Suprapubic skin (tissue), 4 donors: ENCODE results near the gene NTN4. TPM values are rescaled to one million over a fixed set of nuclear protein-coding genes. Genes with fewer than 3 reads are reported as not detected.

ENCODE experiments used
- DNase-seq, 2 donors: peaks; one replicate each; pipeline ENCODE4 v3.0.0-alpha.2; 2019; ENCODE audit warnings: low spot score in 2 of 2
- H3K27ac ChIP-seq: fragments of 200-600 bp; sonication (generic); one replicate; pipeline ENCODE4 v1.5.1; 2019
- H3K27me3 ChIP-seq: fragments of 200-600 bp; sonication (generic); one replicate; pipeline ENCODE4 v1.5.1; 2019
- H3K36me3 ChIP-seq: fragments of 200-600 bp; sonication (generic); one replicate; pipeline ENCODE4 v1.5.1; 2019
- H3K4me1 ChIP-seq: fragments of 200-600 bp; sonication (generic); one replicate; pipeline ENCODE4 v1.5.1; 2019
- H3K4me3 ChIP-seq: fragments of 200-600 bp; sonication (generic); one replicate; pipeline ENCODE4 v1.5.1; 2019; ENCODE audit warnings: mild to moderate bottlenecking
- H3K9me3 ChIP-seq: fragments of 200-600 bp; sonication (generic); one replicate; pipeline ENCODE4 v1.5.1; 2019
- CTCF ChIP-seq, 2 donors: fragments of 200-600 bp in 1 of 2; fragments of 450-650 bp in 1 of 2; sonication (generic) in 1 of 2; IDR thresholded peaks; one replicate each; pipeline ENCODE4 v1.5.1; 2016 to 2019; ENCODE audit warnings: antibody characterized with exemption in 2 of 2, mild to moderate bottlenecking in 1 of 2, moderate library complexity in 1 of 2
- EP300 ChIP-seq: sonication (generic); formaldehyde crosslinking; IDR thresholded peaks from one replicate; pipeline ENCODE4 v1.6.1; 2017; ENCODE audit warnings: antibody characterized with exemption
- POLR2A ChIP-seq, 2 donors: fragments of 450-650 bp; IDR thresholded peaks; one replicate each; pipeline ENCODE4 v1.6.1; 2017; ENCODE audit warnings: antibody characterized with exemption in 2 of 2, mild to moderate bottlenecking in 2 of 2, moderate library complexity in 2 of 2
- POLR2AphosphoS5 ChIP-seq, 3 donors: sonication (generic); formaldehyde crosslinking; IDR thresholded peaks; one replicate each; pipeline ENCODE4 v1.6.1; 2017; ENCODE audit warnings: antibody characterized with exemption in 3 of 3
- WGBS: methylation state at CpG from one replicate; pipeline ENCODE4 v1.1.5; 2018; 5-methylcytosine and 5-hydroxymethylcytosine counted together
- total RNA-seq, 4 donors: library from RNA; depleted of rRNA; stranded (reverse); fragments of >200 nt; gene quantifications; one replicate each; pipeline ENCODE4 v1.1.0, GENCODE V29; 2016

Gene NTN4
- total RNA-seq, 4 donors from 2014 or later: 7.2 to 18.7 (median 13.0) TPM

DNA sequence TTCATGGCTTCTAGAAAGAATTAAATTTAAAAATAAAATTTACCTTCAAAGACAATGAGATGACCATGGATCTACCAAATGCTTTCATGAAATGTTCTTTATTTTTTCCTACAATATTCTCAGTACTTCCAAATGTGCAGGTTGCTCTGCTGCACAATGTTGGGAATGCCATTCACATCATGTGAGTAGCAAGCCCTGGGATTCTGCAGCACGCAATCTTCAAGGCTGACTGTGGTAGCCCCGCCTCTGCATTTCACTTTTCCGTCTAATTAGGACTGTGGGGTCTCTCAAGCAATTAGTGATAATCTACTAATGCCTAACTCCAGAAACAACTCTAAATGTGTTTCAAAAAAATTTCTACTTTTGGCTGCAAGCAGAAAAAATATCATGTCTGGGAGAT is 13.7 kb upstream of the NTN4 start:
- H3K27me3 ChIP-seq: no peaks in the 10 kb centered on the region
- no peak overlapping the region for H3K4me3 ChIP-seq
- no peak for DNase-seq
- no peak overlapping the region for H3K27ac ChIP-seq
- H3K4me1 ChIP-seq: peaks cover 5% of the 10 kb centered on the region
- no peaks in the 10 kb centered on the region for H3K36me3 ChIP-seq
- WGBS: 65% methylated on average over 3 of the region's 3 CpGs
- no peak for TF ChIP-seq CTCF (IDR thresholded peaks at IDR 0.05)
- no peak for TF ChIP-seq EP300
- TF ChIP-seq POLR2A (IDR thresholded peaks at IDR 0.05): no peak
- no peak for TF ChIP-seq POLR2AphosphoS5 (IDR thresholded peaks at IDR 0.05)
- H3K9me3 ChIP-seq: no peaks in the 10 kb centered on the region

DNA sequence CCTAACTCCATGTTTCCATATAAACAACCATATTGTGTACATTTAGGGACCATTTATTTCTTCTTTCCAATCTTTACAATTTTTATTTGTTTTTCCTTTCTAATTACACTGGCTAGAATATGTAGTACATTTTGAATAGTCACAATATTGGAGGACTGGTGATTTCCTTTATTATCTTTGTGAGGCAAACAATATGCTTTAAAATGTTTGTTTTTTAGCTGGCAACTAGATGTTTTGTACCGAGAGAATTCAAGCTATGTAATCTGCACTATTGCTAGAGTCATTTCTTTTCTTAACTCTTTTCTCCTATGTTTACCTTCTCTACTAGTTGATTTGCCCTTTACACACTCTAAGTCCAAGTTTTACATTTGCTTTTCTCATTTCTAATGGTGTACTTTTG is 13.3 kb upstream of the NTN4 start:
- 79% methylated on average over 1 of the region's 1 CpG for WGBS
- TF ChIP-seq POLR2AphosphoS5 (IDR thresholded peaks at IDR 0.05) (no peak), EP300 (no peak), CTCF (IDR thresholded peaks at IDR 0.05) (no peak), POLR2A (IDR thresholded peaks at IDR 0.05) (no peak)
- Histone ChIP-seq H3K27ac (no peak overlapping the region), H3K9me3 (no peaks in the 10 kb centered on the region), H3K4me3 (no peak overlapping the region), H3K36me3 (no peaks in the 10 kb centered on the region), H3K27me3 (no peaks in the 10 kb centered on the region), H3K4me1 (peaks cover 5% of the 10 kb centered on the region)
- no peak for DNase-seq

- no peak for DNase-seq
- no peaks in the 10 kb centered on the region for H3K27me3 ChIP-seq
- WGBS: 53% methylated on average over 5 of the region's 5 CpGs
- no peak overlapping the region for H3K4me3 ChIP-seq
- TF ChIP-seq EP300 (no peak), CTCF (IDR thresholded peaks at IDR 0.05) (no peak), POLR2AphosphoS5 (IDR thresholded peaks at IDR 0.05) (no peak)
- no peaks in the 10 kb centered on the region for H3K36me3 ChIP-seq
- H3K9me3 ChIP-seq: no peaks in the 10 kb centered on the region
- no peak overlapping the region for H3K27ac ChIP-seq
- peaks cover 5% of the 10 kb centered on the region for H3K4me1 ChIP-seq
These were observed 12.1 kb upstream of the NTN4 start for GRCh38 chr12:95802482-95803270.

GRCh38 chr12:95796982-95797289 is 6.4 kb upstream of the NTN4 start:
- WGBS: 75% methylated on average over 2 of the region's 2 CpGs
- DNase-seq: no peak
- Histone ChIP-seq H3K36me3 (no peaks in the 10 kb centered on the region), H3K9me3 (no peaks in the 10 kb centered on the region), H3K4me3 (no peak overlapping the region), H3K4me1 (peaks cover 3% of the 10 kb centered on the region), H3K27me3 (no peaks in the 10 kb centered on the region), H3K27ac (no peak overlapping the region)
- TF ChIP-seq CTCF (IDR thresholded peaks at IDR 0.05): no peak
- TF ChIP-seq POLR2A (IDR thresholded peaks at IDR 0.05): no peak
- TF ChIP-seq EP300: no peak
- TF ChIP-seq POLR2AphosphoS5 (IDR thresholded peaks at IDR 0.05): no peak

DNA sequence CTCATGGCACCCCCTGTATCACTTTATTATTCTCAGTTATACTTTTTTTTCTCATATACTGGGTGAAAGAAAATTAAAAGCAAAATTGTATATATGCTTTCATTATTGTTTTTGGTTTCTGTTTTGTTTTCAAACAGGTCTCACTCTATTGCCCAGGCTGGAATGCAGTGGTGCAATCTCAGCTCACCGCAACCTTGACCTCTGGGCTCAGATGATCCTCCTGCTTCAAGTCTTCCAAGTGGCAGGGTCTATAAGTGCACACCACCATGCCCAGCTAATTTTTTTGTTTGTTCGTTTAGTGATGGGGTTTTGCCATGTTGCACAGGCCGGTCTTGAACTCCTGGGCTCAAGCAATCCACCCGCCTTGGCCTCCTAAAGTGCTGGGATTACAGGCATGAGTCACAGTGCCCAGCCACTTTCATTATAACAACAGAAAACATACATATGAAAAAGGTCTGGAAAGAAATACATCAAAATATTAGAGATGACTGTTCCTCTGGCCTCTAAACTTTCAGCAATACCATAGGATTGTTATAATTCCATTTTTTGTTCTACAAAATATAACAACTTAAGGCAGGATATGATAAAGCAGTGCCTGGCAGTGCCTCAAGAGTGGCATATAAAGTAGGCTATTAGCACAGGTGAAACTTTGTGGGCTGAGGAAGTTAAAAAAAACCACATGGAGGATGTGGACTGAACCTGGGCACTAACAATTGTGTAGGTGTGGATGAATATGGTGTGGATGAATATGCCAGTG is 5.8 kb upstream of the NTN4 start:
- H3K36me3 ChIP-seq: no peaks in the 10 kb centered on the region
- no peak overlapping the region for H3K27ac ChIP-seq
- no peak for DNase-seq
- H3K4me3 ChIP-seq: no peak overlapping the region
- WGBS: 96% methylated on average over 4 of the region's 4 CpGs
- TF ChIP-seq POLR2AphosphoS5 (IDR thresholded peaks at IDR 0.05) (no peak), CTCF (IDR thresholded peaks at IDR 0.05) (no peak), EP300 (no peak), POLR2A (IDR thresholded peaks at IDR 0.05) (no peak)
- no peaks in the 10 kb centered on the region for H3K27me3 ChIP-seq
- peaks cover 4% of the 10 kb centered on the region for H3K4me1 ChIP-seq
- no peaks in the 10 kb centered on the region for H3K9me3 ChIP-seq
